GM12801 (cell line): ENCODE data around the gene CCNE1.

ENCODE experiments used
- TF ChIP-seq, protein P1 (sequence below): IDR thresholded peaks from one replicate; pipeline ENCODE4 v1.5.1; 2011; ENCODE audit warnings: control low read depth; ENCODE audit not compliant: insufficient read length; ENCODE audit errors: extremely low read depth

Gene CCNE1

DNA sequence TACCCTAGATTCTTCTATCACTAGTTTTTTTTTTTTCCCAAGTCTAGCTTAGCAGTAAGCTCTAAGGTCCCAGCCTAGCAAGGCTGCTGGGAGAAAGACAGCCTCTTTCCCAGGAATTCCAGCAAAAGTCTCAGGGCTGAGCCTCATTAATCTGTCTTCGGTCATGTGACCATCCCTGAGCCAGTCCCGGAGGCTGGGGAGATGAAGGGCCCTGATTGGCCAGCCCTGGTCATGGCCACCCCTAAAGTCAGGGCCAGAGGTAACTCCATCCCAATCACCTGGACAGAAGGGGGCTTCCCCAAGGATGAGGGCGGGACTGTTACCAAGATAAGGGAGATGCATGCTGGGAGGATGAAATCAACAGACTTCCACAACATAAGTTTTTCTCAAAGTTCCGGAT, 43.3 kb downstream of the CCNE1 start:
- TF ChIP-seq, protein P1, sequence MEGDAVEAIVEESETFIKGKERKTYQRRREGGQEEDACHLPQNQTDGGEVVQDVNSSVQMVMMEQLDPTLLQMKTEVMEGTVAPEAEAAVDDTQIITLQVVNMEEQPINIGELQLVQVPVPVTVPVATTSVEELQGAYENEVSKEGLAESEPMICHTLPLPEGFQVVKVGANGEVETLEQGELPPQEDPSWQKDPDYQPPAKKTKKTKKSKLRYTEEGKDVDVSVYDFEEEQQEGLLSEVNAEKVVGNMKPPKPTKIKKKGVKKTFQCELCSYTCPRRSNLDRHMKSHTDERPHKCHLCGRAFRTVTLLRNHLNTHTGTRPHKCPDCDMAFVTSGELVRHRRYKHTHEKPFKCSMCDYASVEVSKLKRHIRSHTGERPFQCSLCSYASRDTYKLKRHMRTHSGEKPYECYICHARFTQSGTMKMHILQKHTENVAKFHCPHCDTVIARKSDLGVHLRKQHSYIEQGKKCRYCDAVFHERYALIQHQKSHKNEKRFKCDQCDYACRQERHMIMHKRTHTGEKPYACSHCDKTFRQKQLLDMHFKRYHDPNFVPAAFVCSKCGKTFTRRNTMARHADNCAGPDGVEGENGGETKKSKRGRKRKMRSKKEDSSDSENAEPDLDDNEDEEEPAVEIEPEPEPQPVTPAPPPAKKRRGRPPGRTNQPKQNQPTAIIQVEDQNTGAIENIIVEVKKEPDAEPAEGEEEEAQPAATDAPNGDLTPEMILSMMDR = no peak

DNA sequence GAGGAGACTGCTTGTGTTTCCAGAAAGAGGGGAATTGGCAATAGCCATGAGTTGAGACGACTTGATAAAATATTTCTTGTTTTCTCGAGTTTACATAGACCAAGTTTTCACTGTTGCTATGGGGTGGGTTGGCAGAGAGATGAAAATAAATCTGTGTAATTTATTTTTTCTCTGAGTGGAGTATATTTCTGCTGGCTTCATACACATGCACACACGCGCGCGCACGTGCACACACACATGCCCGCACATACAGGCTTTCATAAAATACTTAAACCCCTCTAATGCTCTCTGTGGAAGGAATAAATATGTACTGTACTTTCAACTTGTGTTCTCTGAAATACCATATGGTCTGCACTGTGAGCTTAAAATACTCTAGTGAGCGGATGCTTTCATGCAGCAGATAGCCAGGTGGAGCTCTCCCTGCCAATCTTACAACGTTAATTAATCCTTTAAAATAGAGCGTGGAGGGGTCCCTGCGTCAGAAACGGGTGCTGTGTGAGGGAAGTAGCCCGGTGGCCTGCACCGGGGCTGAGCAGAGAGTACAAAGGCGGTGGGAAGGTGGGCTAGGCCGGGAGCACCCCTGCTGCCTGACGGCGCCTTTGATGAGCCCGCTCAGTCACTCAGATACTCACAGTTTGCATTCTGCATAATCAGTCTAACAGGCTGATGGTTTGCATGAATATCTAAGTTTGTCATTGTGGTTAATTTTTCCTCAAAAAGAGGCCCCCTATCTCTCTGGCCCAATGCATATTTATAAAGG, 44.1 kb downstream of the CCNE1 start:
- TF ChIP-seq, protein P1 = no peak

DNA sequence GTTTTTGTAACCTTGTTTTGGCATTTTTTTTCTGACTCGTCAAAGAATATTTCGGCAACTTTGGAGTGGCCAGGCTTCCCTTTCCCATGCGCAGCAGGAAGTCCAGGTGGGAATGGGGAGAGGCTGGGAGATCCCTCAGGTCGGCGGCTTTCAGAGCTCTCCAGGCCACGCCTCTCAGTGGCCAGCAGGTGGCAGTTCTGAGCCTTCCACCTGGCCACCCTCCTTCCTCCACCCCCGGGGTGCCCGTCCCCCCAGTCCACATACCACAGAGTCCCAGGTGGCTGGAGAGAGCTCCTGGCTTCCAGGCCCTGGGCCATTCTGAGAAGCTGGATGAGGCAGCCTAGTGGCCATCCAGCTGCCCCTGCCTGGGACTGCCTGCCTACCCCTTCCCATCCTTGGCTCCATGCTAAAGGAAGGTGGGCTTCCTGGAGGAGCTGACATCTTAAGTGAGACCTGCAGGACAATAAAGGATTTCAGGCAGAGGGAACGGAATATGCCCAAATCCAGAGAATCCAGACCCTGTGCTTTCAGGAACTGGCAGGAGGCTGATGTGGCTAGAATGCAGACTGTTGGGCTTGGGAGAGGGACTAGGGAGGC, 46.3 kb downstream of the CCNE1 start:
- TF ChIP-seq, protein P1 = no peak

DNA sequence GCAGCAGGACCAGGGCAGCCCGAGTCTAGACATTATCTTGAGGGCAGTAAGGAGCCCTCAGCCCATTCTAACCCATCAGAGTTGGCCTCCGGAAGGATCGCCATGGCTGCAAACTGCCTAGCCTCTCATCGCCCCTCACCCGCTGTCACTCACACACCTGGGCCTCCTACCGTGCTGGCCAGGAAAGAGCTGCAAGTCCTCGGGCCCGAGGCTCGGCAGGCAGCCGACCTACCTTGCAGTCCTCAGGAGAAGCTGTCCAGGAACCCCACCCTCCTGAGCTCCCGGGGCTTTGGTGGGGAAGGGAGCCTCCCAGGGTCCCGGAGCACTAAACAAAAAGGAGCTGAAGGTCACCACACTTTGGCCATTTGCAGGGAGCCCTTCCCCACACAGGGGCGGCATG, 46.8 kb downstream of the CCNE1 start:
- TF ChIP-seq, protein P1 = no peak

DNA sequence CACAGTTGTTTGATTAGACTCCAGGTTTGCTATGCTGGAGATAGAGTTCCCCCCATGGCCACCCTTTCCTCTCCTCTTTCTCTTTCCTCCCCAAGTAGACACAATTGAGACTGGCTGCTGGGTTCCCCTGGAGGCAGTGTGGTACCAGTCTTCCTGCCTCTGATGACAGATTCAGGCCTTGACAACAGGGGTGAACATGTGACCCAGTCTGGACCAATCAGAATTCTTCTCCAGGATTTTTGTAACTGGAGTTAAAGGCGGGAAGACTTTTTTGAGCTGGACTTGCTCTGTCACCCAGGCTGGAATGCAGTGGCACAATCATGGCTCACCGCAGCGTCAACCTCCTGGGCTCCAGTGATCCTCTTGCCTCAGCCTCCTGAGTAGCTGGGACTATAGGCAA, 48.7 kb downstream of the CCNE1 start:
- TF ChIP-seq, protein P1 = no peak

DNA sequence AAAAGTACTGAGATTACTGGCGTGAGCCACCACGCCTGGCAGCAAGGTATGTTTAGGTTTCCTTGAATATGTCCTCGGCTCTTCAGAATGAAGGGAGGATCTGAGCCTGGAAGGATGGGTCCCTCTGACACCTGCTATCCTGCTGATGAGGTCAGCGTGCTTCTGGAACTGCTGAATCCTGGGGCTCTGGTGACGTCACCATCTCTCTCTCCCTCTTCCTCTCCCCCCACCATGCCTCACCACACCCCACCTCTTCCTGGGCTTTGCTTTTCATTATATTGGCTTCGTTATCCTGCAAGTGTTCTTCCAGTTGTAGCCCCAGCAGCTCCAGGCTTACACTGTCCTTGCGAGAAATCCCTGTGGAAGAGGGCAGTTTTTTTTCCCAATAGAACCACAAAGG, 49.8 kb downstream of the CCNE1 start:
- TF ChIP-seq, protein P1 = no peak

DNA sequence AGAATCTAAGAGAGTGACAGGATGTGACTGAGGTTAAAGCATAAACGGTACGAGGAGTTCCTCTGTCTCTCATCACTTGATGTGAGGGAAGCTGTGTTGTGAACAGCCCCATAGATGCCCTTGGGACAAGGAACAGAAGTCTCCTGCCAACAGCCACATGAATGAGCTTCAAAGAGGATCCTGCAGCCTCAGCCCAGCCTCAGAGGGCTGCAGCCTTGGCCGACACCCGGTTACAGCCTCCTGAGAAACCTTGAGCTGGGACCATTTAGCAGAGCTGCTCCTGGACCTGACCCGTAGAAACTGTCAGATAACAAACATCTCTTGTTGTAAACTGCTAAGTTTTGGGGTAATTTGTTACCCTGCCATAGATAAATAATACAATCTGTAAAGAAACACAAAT, 54.2 kb downstream of the CCNE1 start:
- TF ChIP-seq, protein P1 = no peak
